Measurements from ENCODE around the gene KATNA1.

DNA sequence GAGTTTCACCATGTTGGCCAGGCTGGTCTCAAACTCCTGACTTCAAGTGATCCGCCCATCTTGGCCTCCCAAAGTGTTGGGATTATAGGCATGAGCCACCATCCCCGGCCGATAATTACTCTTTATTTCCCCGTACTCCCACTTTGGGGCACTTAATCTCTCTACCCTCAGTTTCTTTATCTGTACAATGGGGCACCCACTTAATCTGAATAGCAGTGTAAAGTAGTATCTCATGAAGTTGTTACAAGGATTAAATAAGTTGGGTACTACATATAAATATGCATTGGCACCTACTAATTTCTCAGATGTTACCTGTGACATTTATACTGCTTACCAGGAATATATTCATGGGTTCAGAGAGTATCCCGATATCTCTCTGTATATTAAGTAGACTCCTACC lies 67.2 kb downstream of the KATNA1 start:
- TF ChIP-seq, protein P1, sequence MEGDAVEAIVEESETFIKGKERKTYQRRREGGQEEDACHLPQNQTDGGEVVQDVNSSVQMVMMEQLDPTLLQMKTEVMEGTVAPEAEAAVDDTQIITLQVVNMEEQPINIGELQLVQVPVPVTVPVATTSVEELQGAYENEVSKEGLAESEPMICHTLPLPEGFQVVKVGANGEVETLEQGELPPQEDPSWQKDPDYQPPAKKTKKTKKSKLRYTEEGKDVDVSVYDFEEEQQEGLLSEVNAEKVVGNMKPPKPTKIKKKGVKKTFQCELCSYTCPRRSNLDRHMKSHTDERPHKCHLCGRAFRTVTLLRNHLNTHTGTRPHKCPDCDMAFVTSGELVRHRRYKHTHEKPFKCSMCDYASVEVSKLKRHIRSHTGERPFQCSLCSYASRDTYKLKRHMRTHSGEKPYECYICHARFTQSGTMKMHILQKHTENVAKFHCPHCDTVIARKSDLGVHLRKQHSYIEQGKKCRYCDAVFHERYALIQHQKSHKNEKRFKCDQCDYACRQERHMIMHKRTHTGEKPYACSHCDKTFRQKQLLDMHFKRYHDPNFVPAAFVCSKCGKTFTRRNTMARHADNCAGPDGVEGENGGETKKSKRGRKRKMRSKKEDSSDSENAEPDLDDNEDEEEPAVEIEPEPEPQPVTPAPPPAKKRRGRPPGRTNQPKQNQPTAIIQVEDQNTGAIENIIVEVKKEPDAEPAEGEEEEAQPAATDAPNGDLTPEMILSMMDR (IDR thresholded peaks at IDR 0.05): no peak
- no peak for TF ChIP-seq POLR2A (IDR thresholded peaks at IDR 0.05)

All from body of pancreas (tissue), 4 donors.